ENCODE data around the gene TAF10.

TAF10 gene

DNA sequence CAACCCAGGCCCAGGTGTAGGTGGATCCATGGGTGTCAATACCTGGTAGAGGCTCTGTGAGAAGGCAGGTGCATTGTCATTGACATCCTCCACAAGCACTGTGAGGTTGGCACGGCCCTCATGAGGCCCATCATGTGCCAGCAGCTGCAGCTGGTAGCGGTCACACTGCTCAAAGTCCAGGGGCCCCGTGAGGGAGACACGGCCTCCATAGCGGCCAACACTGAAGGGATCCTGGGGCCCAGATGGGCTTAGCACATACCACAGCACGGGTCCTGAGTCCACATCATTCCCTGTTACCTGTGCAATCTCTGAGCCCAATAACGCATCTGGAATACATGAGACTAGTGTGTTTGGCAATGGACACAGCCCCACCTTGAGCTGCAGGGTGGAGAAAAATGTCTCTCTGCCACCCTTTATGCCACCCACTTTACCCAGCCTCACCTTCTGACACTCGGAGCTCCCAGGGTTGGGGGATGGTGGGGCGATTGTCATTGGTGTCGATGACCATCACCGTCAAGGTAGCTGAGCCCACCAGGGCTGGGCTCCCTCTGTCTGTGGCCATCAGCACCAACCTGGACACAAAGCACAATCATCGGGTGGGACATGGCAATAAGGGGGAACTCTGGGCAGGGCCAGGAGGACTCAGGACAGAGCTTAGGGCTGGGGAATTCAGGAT is 13.3 kb upstream of the TAF10 start:
- no peak overlapping the region for H3K4me3 ChIP-seq (ENCODE audit: low read depth, low read length)
- H3K36me3 ChIP-seq: peaks cover 39% of the 10 kb centered on the region
- DNase-seq: no peak
- H3K9me3 ChIP-seq (ENCODE audit: severe bottlenecking): no peaks in the 10 kb centered on the region
- TF ChIP-seq, protein P1, sequence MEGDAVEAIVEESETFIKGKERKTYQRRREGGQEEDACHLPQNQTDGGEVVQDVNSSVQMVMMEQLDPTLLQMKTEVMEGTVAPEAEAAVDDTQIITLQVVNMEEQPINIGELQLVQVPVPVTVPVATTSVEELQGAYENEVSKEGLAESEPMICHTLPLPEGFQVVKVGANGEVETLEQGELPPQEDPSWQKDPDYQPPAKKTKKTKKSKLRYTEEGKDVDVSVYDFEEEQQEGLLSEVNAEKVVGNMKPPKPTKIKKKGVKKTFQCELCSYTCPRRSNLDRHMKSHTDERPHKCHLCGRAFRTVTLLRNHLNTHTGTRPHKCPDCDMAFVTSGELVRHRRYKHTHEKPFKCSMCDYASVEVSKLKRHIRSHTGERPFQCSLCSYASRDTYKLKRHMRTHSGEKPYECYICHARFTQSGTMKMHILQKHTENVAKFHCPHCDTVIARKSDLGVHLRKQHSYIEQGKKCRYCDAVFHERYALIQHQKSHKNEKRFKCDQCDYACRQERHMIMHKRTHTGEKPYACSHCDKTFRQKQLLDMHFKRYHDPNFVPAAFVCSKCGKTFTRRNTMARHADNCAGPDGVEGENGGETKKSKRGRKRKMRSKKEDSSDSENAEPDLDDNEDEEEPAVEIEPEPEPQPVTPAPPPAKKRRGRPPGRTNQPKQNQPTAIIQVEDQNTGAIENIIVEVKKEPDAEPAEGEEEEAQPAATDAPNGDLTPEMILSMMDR (IDR thresholded peaks at IDR 0.05; ENCODE audit: low read depth, low read length): no peak
- H3K27ac ChIP-seq: no peak overlapping the region
- no peaks in the 10 kb centered on the region for H3K27me3 ChIP-seq (ENCODE audit: insufficient read depth, low read depth, severe bottlenecking)

DNA sequence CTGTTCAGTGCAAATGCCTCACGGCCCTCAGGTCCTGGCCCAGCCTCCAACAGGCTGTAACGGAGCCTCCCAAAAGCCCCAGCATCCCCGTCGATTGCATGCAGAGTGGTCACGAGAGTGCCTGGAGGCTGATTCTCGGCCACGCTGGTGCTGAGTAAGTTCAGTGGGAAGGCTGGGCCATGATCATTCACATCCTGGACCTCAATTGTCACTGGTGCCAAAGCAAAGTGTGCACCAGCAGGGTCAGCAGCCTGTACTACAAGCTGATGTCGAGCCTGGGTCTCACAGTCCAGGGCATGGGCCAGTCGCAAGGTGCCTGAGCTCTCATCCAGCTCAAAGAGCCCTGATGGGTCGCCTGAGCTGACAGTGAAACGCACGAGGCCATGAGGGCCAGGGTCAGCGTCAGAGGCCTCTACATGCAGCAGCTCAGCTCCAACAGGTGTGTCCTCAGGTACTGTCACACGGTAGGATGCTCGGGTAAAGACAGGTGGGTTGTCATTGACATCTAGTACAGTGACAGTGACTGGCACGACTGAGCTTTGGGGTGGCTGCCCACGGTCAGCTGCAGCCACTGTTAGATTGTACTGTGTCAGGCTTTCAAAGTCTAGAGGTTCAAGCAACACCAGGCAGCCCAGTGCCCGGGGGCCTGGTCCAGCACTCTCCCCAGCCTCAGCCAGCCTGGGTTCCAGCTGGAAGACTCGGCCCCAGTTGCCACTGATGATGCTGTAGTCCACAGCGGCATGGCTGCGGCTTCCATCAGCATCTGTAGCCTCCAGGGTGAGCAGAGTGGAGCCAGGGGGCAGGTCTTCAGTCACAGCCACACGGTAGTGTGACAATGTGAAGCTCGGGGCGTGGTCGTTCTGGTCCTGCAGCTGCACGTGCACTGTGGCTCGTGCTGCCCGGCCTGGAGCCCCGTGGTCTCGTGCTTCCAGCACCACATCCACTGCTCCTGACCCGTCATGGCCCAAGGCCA is 11.7 kb upstream of the TAF10 start:
- no peaks in the 10 kb centered on the region for H3K9me3 ChIP-seq (ENCODE audit: severe bottlenecking)
- TF ChIP-seq, protein P1 (IDR thresholded peaks at IDR 0.05; ENCODE audit: low read depth, low read length): no peak
- H3K27ac ChIP-seq: no peak overlapping the region
- no peaks in the 10 kb centered on the region for H3K27me3 ChIP-seq (ENCODE audit: insufficient read depth, low read depth, severe bottlenecking)
- DNase-seq: no peak
- H3K4me3 ChIP-seq (ENCODE audit: low read depth, low read length): no peak overlapping the region
- H3K36me3 ChIP-seq: peaks cover 33% of the 10 kb centered on the region

DNA sequence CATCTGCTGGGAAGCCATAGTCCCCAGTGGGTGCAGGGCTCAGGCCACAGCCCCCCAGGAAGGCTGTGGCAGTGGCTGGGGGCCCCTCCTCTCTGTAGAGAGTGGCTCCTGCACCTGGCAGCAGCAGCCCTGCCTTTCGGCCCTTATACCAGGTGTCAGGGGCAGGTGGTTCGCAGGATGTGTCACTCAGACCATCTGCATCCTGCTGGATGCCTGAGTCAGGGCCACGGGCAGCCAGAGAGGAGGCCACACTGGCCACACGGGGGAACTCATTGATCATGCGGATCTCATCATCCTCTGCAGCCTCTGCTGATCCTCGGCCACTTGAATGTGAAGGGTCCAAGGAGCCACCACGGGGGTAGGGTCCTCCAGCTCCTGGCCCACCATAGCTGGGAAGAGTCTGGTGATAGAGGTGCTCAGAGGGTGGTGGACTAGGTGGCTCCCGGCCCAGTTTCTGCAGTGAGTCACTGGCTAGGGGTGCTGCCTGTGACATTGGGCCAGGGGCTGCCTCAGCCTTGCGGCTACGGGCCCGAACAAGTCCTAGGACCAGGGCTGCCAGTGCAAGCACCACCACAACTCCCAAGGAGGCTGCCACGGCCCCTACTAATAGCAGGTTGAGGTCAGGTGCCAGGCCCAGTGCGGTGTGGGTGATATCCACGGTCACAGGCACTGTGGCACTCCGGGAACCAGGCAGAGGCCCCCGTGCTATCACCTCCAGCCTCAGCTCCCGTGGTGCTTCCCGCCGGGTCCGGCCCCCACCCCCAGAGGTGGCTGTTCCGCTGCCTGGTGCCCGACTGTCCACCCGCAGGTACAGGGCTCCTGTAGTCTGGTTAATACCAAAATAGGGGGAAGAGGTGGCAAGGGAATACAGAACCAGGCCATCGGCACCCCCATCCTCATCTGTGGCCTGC is 10.5 kb upstream of the TAF10 start:
- H3K9me3 ChIP-seq (ENCODE audit: severe bottlenecking): no peaks in the 10 kb centered on the region
- no peak overlapping the region for H3K4me3 ChIP-seq (ENCODE audit: low read depth, low read length)
- no peak overlapping the region for H3K27ac ChIP-seq
- no peak for DNase-seq
- peaks cover 24% of the 10 kb centered on the region for H3K36me3 ChIP-seq
- TF ChIP-seq, protein P1 (IDR thresholded peaks at IDR 0.05; ENCODE audit: low read depth, low read length): no peak
- H3K27me3 ChIP-seq (ENCODE audit: insufficient read depth, low read depth, severe bottlenecking): no peaks in the 10 kb centered on the region

DNA sequence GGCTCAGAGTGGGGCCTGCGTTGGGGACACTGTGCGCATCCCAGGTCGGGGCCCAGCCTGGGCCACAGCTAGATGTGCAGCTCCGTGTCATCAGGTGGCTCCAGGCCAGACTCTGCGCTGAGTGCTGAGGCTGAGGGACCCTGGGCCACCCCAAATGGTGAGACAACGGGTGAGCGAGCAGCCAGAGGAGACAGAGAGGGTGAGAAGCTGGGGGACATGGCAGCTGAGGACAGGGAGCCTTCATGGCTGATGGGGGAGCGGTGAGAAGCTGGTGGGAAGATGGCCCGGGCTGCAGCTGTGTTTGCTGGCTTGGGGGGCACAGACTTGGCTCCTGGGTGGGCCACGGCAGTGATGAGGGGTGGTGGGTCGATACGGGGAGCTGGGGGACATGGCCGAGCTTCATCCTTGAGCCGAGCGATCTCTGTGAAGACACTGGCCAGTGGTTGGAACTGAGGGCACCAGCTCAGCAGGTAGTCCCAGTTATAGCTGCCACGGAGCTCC is 9.7 kb upstream of the TAF10 start:
- TF ChIP-seq, protein P1 (IDR thresholded peaks at IDR 0.05; ENCODE audit: low read depth, low read length): no peak
- Histone ChIP-seq H3K27me3 (ENCODE audit: insufficient read depth, low read depth, severe bottlenecking) (no peaks in the 10 kb centered on the region), H3K4me3 (ENCODE audit: low read depth, low read length) (no peak overlapping the region), H3K9me3 (ENCODE audit: severe bottlenecking) (no peaks in the 10 kb centered on the region), H3K36me3 (peaks cover 19% of the 10 kb centered on the region), H3K27ac (no peak overlapping the region)
- no peak for DNase-seq

DNA sequence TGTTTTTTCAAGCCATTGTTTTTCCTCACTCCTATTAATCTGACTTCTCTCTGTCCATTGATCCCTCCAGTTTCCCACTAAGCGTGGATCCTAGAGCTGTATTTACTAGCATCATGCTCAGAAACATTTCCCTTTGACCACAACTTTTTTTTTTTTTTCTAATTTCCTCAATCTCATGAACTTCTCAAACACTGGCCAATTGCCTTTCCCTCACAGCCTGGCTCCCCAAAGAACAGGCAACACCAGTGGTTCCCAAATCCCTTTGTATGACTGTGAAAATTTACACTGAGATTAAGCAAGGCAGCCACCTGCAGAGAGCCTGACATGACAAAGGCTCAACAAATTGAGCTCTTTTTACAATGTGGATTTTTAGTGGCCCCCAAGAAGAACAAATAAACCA is 8.6 kb upstream of the TAF10 start:
- Histone ChIP-seq H3K4me3 (ENCODE audit: low read depth, low read length) (no peak overlapping the region), H3K27ac (no peak overlapping the region), H3K36me3 (peaks cover 9% of the 10 kb centered on the region), H3K9me3 (ENCODE audit: severe bottlenecking) (no peaks in the 10 kb centered on the region), H3K27me3 (ENCODE audit: insufficient read depth, low read depth, severe bottlenecking) (no peaks in the 10 kb centered on the region)
- TF ChIP-seq, protein P1 (IDR thresholded peaks at IDR 0.05; ENCODE audit: low read depth, low read length): no peak
- DNase-seq: no peak

Data from WERI-Rb-1 (cell line).